ENCODE data around the gene RPAIN. TPM values are rescaled to one million over a fixed set of nuclear protein-coding genes. Genes with fewer than 3 reads are reported as not detected.

The RPAIN gene
- total and polyA plus RNA-seq, 2 of the 8 experiments (the other 6 are each of a cell fraction or from before 2014, with no cell fraction given) = 54.5 to 57.7 TPM

GRCh38 chr17:5443728-5444127 lies 23.7 kb downstream of the RPAIN start (continued):
- TF ChIP-seq E2F6 (IDR thresholded peaks at IDR 0.05) = no peak

Measured in H1 (cell line).